ENCODE measurements around the gene TTC9B. TPM values are rescaled to one million over a fixed set of nuclear protein-coding genes. Genes with fewer than 3 reads are reported as not detected.

The TTC9B gene
- total RNA-seq: not detected
- not detected for polyA plus RNA-seq

DNA sequence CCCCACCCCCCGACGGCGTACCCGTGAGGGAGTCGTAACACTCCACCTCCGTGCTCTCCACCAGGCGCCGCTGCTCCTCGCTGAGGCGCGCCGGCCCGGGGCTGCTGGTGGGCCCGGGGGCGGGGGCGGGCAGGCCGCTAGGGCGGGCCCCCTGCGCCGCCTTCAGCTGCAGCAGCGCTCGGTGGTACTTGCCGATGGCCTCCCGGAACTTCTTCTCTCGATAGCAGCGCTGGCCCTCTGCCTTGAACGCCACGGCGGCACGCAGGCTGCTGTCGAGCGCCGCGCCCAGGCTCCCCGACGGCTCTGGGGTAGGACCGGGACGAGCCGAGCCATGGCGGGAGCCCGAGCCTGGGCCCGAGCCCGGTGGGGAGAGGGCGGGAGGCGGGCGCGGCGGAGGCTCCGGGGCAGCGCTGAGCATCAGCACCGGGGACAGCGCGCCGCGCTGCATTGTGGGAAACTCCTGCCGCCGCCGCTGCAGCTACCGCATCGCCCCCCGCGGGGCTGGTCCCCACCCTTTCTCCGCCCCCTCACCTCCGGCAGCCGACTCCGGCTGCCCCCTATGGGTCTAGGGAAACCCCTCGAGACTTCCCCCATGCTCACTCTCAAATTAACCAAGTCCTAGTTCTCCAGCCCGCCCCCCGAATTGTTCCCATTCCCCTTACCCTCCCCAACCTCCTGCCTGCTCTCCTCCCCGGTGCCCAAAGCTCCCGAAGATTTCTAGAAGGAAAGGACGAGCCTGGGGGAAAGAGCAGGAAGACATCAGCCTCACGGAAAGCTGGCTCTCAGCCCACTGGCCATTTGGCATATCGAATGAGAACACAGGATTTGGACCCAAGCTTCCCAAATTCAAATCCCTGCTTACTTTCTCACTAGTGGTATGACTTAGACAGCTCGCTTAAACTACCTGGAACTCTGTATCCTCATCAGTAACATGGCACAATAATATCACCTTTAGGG lies at the start of gene TTC9B:
Gene TTC9B (minus strand): TSS at position 451 of the 957 bp plus-strand sequence. CDS start 3 bp downstream, at position 448.
- H3K9me3 ChIP-seq (ENCODE audit: control insufficient read depth in 1 of 2, low read length in 2 of 2): no peaks in the 10 kb centered on the region
- H3K4me3 Mint-ChIP-seq: peak within 1 kb of the TSS in 1 of 8 donors; percentile 39
- POLR2A ChIA-PET (ENCODE audit: partially characterized antibody): interaction anchor here (0.9 kb wide), 1 partner anchor 27 kb away, joined by 3 read pairs; the partner anchor contains the start of gene MAP3K10
- no peaks in the 10 kb centered on the region for H3K36me3 ChIP-seq (ENCODE audit: insufficient read depth, low read length)
- DNase-seq: peak in 4 of 5 donors; percentile 42 to 62 (median 53)
- intact Hi-C loops (cut with micrococcal nuclease): no loop called here
- H3K36me3 Mint-ChIP-seq: peaks cover 0 to 3% of the 10 kb centered on the region in 2 donors
- peaks cover 0 to 3% (median 1%) of the 10 kb centered on the region in 8 donors for H3K9me3 Mint-ChIP-seq
- no peak within 1 kb of the TSS for H3K27ac ChIP-seq (ENCODE audit: low read depth, low read length)
- no peak within 1 kb of the TSS for H3K4me3 ChIP-seq (ENCODE audit: low read length in 2 of 2)
- peaks cover 15% of the 10 kb centered on the region for H3K4me1 ChIP-seq (ENCODE audit: insufficient read depth, low read length)
- H3K27me3 ChIP-seq (ENCODE audit: insufficient read depth, low read length): peaks cover 25% of the 10 kb centered on the region
- H3K27ac Mint-ChIP-seq: peak within 1 kb of the TSS in 2 of 7 donors; percentile 42 to 65
- H3K27me3 Mint-ChIP-seq: peaks cover 30 to 36% of the 10 kb centered on the region in 2 donors
- CTCF ChIA-PET (ENCODE audit: partially characterized antibody): interaction anchor here (1.7 kb wide), 1 partner anchor 79 kb away, joined by 9 read pairs; no protein-coding TSS in a partner anchor
- peaks cover 7 to 15% (median 10%) of the 10 kb centered on the region in 4 donors for H3K4me1 Mint-ChIP-seq

- H3K36me3 Mint-ChIP-seq: peaks cover 18 to 56% of the 10 kb centered on the region in 2 donors
- Histone ChIP-seq H3K27ac (ENCODE audit: low read depth, low read length) (no peak overlapping the region), H3K4me1 (ENCODE audit: insufficient read depth, low read length) (peaks cover 9% of the 10 kb centered on the region), H3K4me3 (ENCODE audit: low read length in 2 of 2) (no peak overlapping the region), H3K36me3 (ENCODE audit: insufficient read depth, low read length) (peaks cover 14% of the 10 kb centered on the region), H3K27me3 (ENCODE audit: insufficient read depth, low read length) (no peaks in the 10 kb centered on the region), H3K9me3 (ENCODE audit: control insufficient read depth in 1 of 2, low read length in 2 of 2) (no peaks in the 10 kb centered on the region)
- H3K27me3 Mint-ChIP-seq: no peaks in the 10 kb centered on the region
- ChIA-PET POLR2A (ENCODE audit: partially characterized antibody) (no interaction called here), CTCF (ENCODE audit: partially characterized antibody) (no interaction called here)
- no peak for DNase-seq
- H3K9me3 Mint-ChIP-seq: no peaks in the 10 kb centered on the region
- peak overlapping the region in 1 of 8 donors; percentile 17 for H3K4me3 Mint-ChIP-seq
- intact Hi-C loops (cut with micrococcal nuclease): no loop called here
- no peak overlapping the region for H3K27ac Mint-ChIP-seq
- peaks cover 18 to 54% (median 36%) of the 10 kb centered on the region in 4 donors for H3K4me1 Mint-ChIP-seq
These were observed 49.4 kb upstream of the TTC9B start for GRCh38 chr19:40267601-40267997.

GRCh38 chr19:40266912-40267600 lies 48.9 kb upstream of the TTC9B start:
- H3K36me3 ChIP-seq (ENCODE audit: insufficient read depth, low read length): peaks cover 14% of the 10 kb centered on the region
- ChIA-PET CTCF (ENCODE audit: partially characterized antibody) (interaction anchor here (1.6 kb wide), 1 partner anchor 13 kb away, joined by 3 read pairs; no protein-coding TSS in a partner anchor), POLR2A (ENCODE audit: partially characterized antibody) (interaction anchor here (0.7 kb wide), 2 partner anchors 9 to 338 kb away, joined by 3 read pairs; no protein-coding TSS in a partner anchor)
- no peak overlapping the region for H3K27ac ChIP-seq (ENCODE audit: low read depth, low read length)
- H3K27ac Mint-ChIP-seq: peak overlapping the region in 2 of 7 donors; percentile 10 to 83
- peaks cover 18 to 56% of the 10 kb centered on the region in 2 donors for H3K36me3 Mint-ChIP-seq
- no peaks in the 10 kb centered on the region for H3K9me3 Mint-ChIP-seq
- no peaks in the 10 kb centered on the region for H3K9me3 ChIP-seq (ENCODE audit: control insufficient read depth in 1 of 2, low read length in 2 of 2)
- no peaks in the 10 kb centered on the region for H3K27me3 ChIP-seq (ENCODE audit: insufficient read depth, low read length)
- H3K4me1 Mint-ChIP-seq: peaks cover 13 to 52% (median 30%) of the 10 kb centered on the region in 4 donors
- intact Hi-C loops (cut with micrococcal nuclease): no loop called here
- DNase-seq: no peak
- H3K4me3 Mint-ChIP-seq: no peak overlapping the region
- no peaks in the 10 kb centered on the region for H3K27me3 Mint-ChIP-seq
- H3K4me3 ChIP-seq (ENCODE audit: low read length in 2 of 2): no peak overlapping the region
- peaks cover 4% of the 10 kb centered on the region for H3K4me1 ChIP-seq (ENCODE audit: insufficient read depth, low read length)

DNA sequence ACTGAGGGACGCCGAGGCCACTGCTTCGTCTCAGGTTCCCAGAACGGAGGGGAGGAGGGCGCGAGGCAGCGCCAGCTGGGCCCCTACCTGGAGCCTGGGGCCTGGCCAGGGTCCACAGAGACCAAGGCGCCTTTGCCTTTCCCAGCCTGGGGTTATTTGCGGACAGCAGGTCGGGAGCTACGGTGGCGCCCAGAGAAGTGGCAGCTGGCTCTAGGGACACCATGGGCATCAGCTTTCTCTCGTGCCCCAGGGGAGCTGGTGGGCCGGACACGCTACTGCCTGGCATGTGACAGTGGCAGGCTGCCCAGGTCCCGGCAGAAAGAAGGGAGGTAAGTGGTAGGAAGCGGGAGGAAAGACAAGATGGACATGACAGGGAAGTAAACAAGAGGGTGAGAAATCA lies 47.9 kb upstream of the TTC9B start:
- H3K36me3 Mint-ChIP-seq: peaks cover 18 to 62% of the 10 kb centered on the region in 2 donors
- Histone ChIP-seq H3K36me3 (ENCODE audit: insufficient read depth, low read length) (peaks cover 14% of the 10 kb centered on the region), H3K9me3 (ENCODE audit: control insufficient read depth in 1 of 2, low read length in 2 of 2) (no peaks in the 10 kb centered on the region), H3K27me3 (ENCODE audit: insufficient read depth, low read length) (no peaks in the 10 kb centered on the region), H3K4me3 (ENCODE audit: low read length in 2 of 2) (no peak overlapping the region), H3K4me1 (ENCODE audit: insufficient read depth, low read length) (no peaks in the 10 kb centered on the region), H3K27ac (ENCODE audit: low read depth, low read length) (no peak overlapping the region)
- H3K4me3 Mint-ChIP-seq: no peak overlapping the region
- H3K27ac Mint-ChIP-seq: no peak overlapping the region
- DNase-seq: no peak
- intact Hi-C loops (cut with micrococcal nuclease): no loop called here
- ChIA-PET CTCF (ENCODE audit: partially characterized antibody) (interaction anchor here (1.6 kb wide), 1 partner anchor 12 kb away, joined by 3 read pairs; no protein-coding TSS in a partner anchor), POLR2A (ENCODE audit: partially characterized antibody) (interaction anchor here (0.7 kb wide), 2 partner anchors 10 to 339 kb away, joined by 3 read pairs; no protein-coding TSS in a partner anchor)
- no peaks in the 10 kb centered on the region for H3K9me3 Mint-ChIP-seq
- H3K4me1 Mint-ChIP-seq: peaks cover 14 to 48% (median 27%) of the 10 kb centered on the region in 4 donors
- no peaks in the 10 kb centered on the region for H3K27me3 Mint-ChIP-seq

GRCh38 chr19:40265763-40266099 lies 47.5 kb upstream of the TTC9B start:
- Mint-ChIP-seq H3K4me1 (peaks cover 15 to 52% (median 27%) of the 10 kb centered on the region in 4 donors), H3K4me3 (no peak overlapping the region), H3K9me3 (no peaks in the 10 kb centered on the region), H3K36me3 (peaks cover 18 to 63% of the 10 kb centered on the region in 2 donors), H3K27ac (peak overlapping the region in 1 of 7 donors; percentile 37), H3K27me3 (no peaks in the 10 kb centered on the region)
- Histone ChIP-seq H3K36me3 (ENCODE audit: insufficient read depth, low read length) (peaks cover 14% of the 10 kb centered on the region), H3K4me1 (ENCODE audit: insufficient read depth, low read length) (no peaks in the 10 kb centered on the region), H3K9me3 (ENCODE audit: control insufficient read depth in 1 of 2, low read length in 2 of 2) (no peaks in the 10 kb centered on the region), H3K27ac (ENCODE audit: low read depth, low read length) (no peak overlapping the region), H3K27me3 (ENCODE audit: insufficient read depth, low read length) (no peaks in the 10 kb centered on the region), H3K4me3 (ENCODE audit: low read length in 2 of 2) (no peak overlapping the region)
- POLR2A ChIA-PET (ENCODE audit: partially characterized antibody): no interaction called here
- no peak for DNase-seq
- CTCF ChIA-PET (ENCODE audit: partially characterized antibody): interaction anchor here (1.6 kb wide), 1 partner anchor 12 kb away, joined by 3 read pairs; no protein-coding TSS in a partner anchor
- intact Hi-C loops (cut with micrococcal nuclease): no loop called here

DNA sequence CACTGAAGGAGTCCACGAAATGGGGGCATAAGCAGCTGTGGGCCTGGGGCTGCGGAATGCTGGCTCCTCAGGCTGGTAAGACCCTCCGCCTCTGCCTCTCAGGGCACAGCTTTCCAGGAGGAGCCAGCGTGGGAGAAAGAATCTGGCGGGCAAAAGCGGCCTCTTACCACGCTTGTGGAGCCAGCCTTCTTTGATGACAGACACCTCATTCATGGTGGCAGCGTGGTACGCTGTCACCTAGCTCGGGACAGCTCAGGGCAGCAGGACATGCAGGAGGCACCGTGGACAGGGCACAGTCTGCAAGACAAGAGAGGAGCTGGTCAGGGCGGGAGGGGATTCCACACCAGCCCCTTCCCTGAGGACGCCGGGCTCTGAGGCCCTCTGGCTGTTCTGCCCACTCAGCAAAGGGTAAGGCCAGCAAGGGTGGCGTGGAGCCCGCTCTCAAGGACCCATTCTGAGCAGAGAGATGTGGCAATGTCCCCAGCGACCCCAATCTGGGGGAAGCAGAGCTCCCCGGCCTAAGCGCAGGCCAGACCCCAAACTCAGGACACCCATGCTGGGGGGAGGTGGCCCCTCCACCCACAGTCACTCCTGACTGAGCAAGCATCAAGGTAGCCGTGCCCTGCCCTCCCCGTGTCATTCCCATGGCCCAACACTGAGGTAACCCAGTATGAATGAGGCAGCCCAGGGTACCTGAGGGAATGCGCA lies 47.0 kb upstream of the TTC9B start:
- intact Hi-C loops (cut with micrococcal nuclease): no loop called here
- no peak for DNase-seq
- H3K27ac Mint-ChIP-seq: peak overlapping the region in 1 of 7 donors; percentile 37

More for the DNA sequence above, 47.0 kb upstream of the TTC9B start:
- no peak overlapping the region for H3K4me3 ChIP-seq (ENCODE audit: low read length in 2 of 2)
- Mint-ChIP-seq H3K4me1 (peaks cover 15 to 49% (median 29%) of the 10 kb centered on the region in 4 donors), H3K36me3 (peaks cover 18 to 63% of the 10 kb centered on the region in 2 donors), H3K9me3 (no peaks in the 10 kb centered on the region), H3K4me3 (peak overlapping the region in 1 of 8 donors; percentile 49), H3K27me3 (no peaks in the 10 kb centered on the region)
- ChIA-PET CTCF (ENCODE audit: partially characterized antibody) (no interaction called here), POLR2A (ENCODE audit: partially characterized antibody) (interaction anchor here (0.7 kb wide), 1 partner anchor 40 kb away, joined by 3 read pairs; no protein-coding TSS in a partner anchor)
- H3K27me3 ChIP-seq (ENCODE audit: insufficient read depth, low read length): no peaks in the 10 kb centered on the region
- no peak overlapping the region for H3K27ac ChIP-seq (ENCODE audit: low read depth, low read length)
- H3K9me3 ChIP-seq (ENCODE audit: control insufficient read depth in 1 of 2, low read length in 2 of 2): no peaks in the 10 kb centered on the region
- peaks cover 14% of the 10 kb centered on the region for H3K36me3 ChIP-seq (ENCODE audit: insufficient read depth, low read length)
- no peaks in the 10 kb centered on the region for H3K4me1 ChIP-seq (ENCODE audit: insufficient read depth, low read length)
